GM18520 (cell line): ENCODE results near the gene ATP2B2.

Experiments used
- ATAC-seq: cut with Tn5 transposase; IDR thresholded peaks from one replicate; pipeline ENCODE4 v1.9.1; 2021; ENCODE audit not compliant: unreplicated experiment

Gene ATP2B2

GRCh38 chr3:10453431-10454163 is 51.8 kb downstream of the ATP2B2 start:
- no peak for ATAC-seq

GRCh38 chr3:10450494-10451440 is 54.6 kb downstream of the ATP2B2 start:
- ATAC-seq = no peak

GRCh38 chr3:10449436-10449835 is 56.0 kb downstream of the ATP2B2 start:
- ATAC-seq = no peak

GRCh38 chr3:10448544-10448943 is 56.8 kb downstream of the ATP2B2 start:
- no peak for ATAC-seq

- ATAC-seq = no peak
These were observed 57.7 kb downstream of the ATP2B2 start for GRCh38 chr3:10447527-10448260.

GRCh38 chr3:10447110-10447509 is 58.3 kb downstream of the ATP2B2 start:
- no peak for ATAC-seq

- no peak for ATAC-seq
These were observed 59.7 kb downstream of the ATP2B2 start for GRCh38 chr3:10445561-10446175.

- ATAC-seq = no peak
These were observed 60.9 kb downstream of the ATP2B2 start for GRCh38 chr3:10444511-10444910.

- no peak for ATAC-seq
These were observed 61.3 kb downstream of the ATP2B2 start for GRCh38 chr3:10444110-10444429.

- no peak for ATAC-seq
These were observed 61.9 kb downstream of the ATP2B2 start for GRCh38 chr3:10443272-10444109.

GRCh38 chr3:10442151-10442795 is 63.1 kb downstream of the ATP2B2 start:
- ATAC-seq = no peak

GRCh38 chr3:10440684-10441083 is 64.7 kb downstream of the ATP2B2 start:
- no peak for ATAC-seq

GRCh38 chr3:10438902-10439610 is 66.3 kb downstream of the ATP2B2 start:
- no peak for ATAC-seq

- no peak for ATAC-seq
These were observed 67.1 kb downstream of the ATP2B2 start for GRCh38 chr3:10437995-10438901.

- no peak for ATAC-seq
These were observed 68.0 kb downstream of the ATP2B2 start for GRCh38 chr3:10437272-10437994.

GRCh38 chr3:10435850-10436249 is 69.5 kb downstream of the ATP2B2 start:
- no peak for ATAC-seq

- ATAC-seq = no peak
These were observed 70.4 kb downstream of the ATP2B2 start for GRCh38 chr3:10434938-10435336.
